ENCODE data around the gene SMIM24. TPM values are rescaled to one million over a fixed set of nuclear protein-coding genes. Genes with fewer than 3 reads are reported as not detected.
A peak's percentile ranks its signal among the peaks of the same experiment; 100 is the strongest.
"Not testable (repeated sequence)": the region's sequence is repeated elsewhere in the genome, so short reads cannot be mapped to it uniquely, and the experiment has no call there.

SMIM24 gene
- total RNA-seq, 1 donor from 2014 or later, result 1.7 TPM

- Histone ChIP-seq H3K79me2 (ENCODE audit: low read depth) (peaks cover 82% of the 10 kb centered on the region), H3K4me2 (no peak overlapping the region), H3K9ac (no peak overlapping the region), H3K4me3 (no peak overlapping the region), H3F3A (ENCODE audit: low read depth) (peaks cover 8% of the 10 kb centered on the region), H4K20me1 (ENCODE audit: low read depth) (peaks cover 81% of the 10 kb centered on the region), H3K4me1 (peaks cover 12% of the 10 kb centered on the region), H2AFZ (replicated peaks) (no peak overlapping the region), H3K36me3 (no peaks in the 10 kb centered on the region), H3K27me3 (no peaks in the 10 kb centered on the region), H3K9me3 (ENCODE audit: low read depth) (no peaks in the 10 kb centered on the region), H3K27ac (no peak overlapping the region)
- Mint-ChIP-seq H3K9me3 (no peaks in the 10 kb centered on the region), H3K36me3 (peaks cover 10% of the 10 kb centered on the region), H3K4me1 (peaks cover 35% of the 10 kb centered on the region), H3K27me3 (ENCODE audit: insufficient read depth, low read depth) (peaks cover 8% of the 10 kb centered on the region), H3K4me3 (peak overlapping the region; percentile 19), H3K27ac (no peak overlapping the region)
- no peak for DNase-seq (ENCODE audit: low spot score)
- no peak for TF ChIP-seq EZH2 (IDR thresholded peaks at IDR 0.05)
- no peak for TF ChIP-seq CTCF (IDR thresholded peaks at IDR 0.05)
- TF ChIP-seq EZH2phosphoT487 (IDR thresholded peaks at IDR 0.05), result no peak
These were observed 29.3 kb upstream of the SMIM24 start for GRCh38 chr19:3509566-3509989.

GRCh38 chr19:3508771-3509535 is 28.6 kb upstream of the SMIM24 start:
- H3K27me3 Mint-ChIP-seq (ENCODE audit: insufficient read depth, low read depth), result peaks cover 9% of the 10 kb centered on the region
- no peak overlapping the region for H3K4me2 ChIP-seq
- H3K27ac ChIP-seq, result no peak overlapping the region
- no peaks in the 10 kb centered on the region for H3K9me3 Mint-ChIP-seq
- no peak overlapping the region for H3K27ac Mint-ChIP-seq
- H3K27me3 ChIP-seq, result no peaks in the 10 kb centered on the region
- H3K9ac ChIP-seq, result no peak overlapping the region
- DNase-seq (ENCODE audit: low spot score), result no peak
- peaks cover 10% of the 10 kb centered on the region for H3K36me3 Mint-ChIP-seq
- H3K4me1 ChIP-seq, result peaks cover 12% of the 10 kb centered on the region
- peaks cover 8% of the 10 kb centered on the region for H3F3A ChIP-seq (ENCODE audit: low read depth)
- peaks cover 35% of the 10 kb centered on the region for H3K4me1 Mint-ChIP-seq
- peaks cover 74% of the 10 kb centered on the region for H4K20me1 ChIP-seq (ENCODE audit: low read depth)
- TF ChIP-seq CTCF (IDR thresholded peaks at IDR 0.05), result no peak
- no peak for TF ChIP-seq EZH2 (IDR thresholded peaks at IDR 0.05)
- no peak for TF ChIP-seq EZH2phosphoT487 (IDR thresholded peaks at IDR 0.05)
- H3K9me3 ChIP-seq (ENCODE audit: low read depth), result no peaks in the 10 kb centered on the region
- H3K4me3 Mint-ChIP-seq, result peak overlapping the region; percentile 19
- no peak overlapping the region for H2AFZ ChIP-seq (replicated peaks)
- H3K79me2 ChIP-seq (ENCODE audit: low read depth), result peaks cover 76% of the 10 kb centered on the region
- no peak overlapping the region for H3K4me3 ChIP-seq
- H3K36me3 ChIP-seq, result no peaks in the 10 kb centered on the region

GRCh38 chr19:3508121-3508661 is 27.9 kb upstream of the SMIM24 start:
- not testable (repeated sequence) for DNase-seq (ENCODE audit: low spot score); H3K9ac ChIP-seq; H3K36me3 ChIP-seq; H3K9me3 ChIP-seq (ENCODE audit: low read depth); H3K36me3 Mint-ChIP-seq; H2AFZ ChIP-seq (replicated peaks); H3K27ac Mint-ChIP-seq; H3F3A ChIP-seq (ENCODE audit: low read depth); H3K27me3 Mint-ChIP-seq (ENCODE audit: insufficient read depth, low read depth); H3K27ac ChIP-seq; H3K9me3 Mint-ChIP-seq; H3K27me3 ChIP-seq
- Histone ChIP-seq H3K4me1 (peaks cover 12% of the 10 kb centered on the region), H4K20me1 (ENCODE audit: low read depth) (peaks cover 67% of the 10 kb centered on the region), H3K79me2 (ENCODE audit: low read depth) (peaks cover 68% of the 10 kb centered on the region), H3K4me2 (peak overlapping the region; percentile 96), H3K4me3 (peak overlapping the region; percentile 99)
- H3K4me1 Mint-ChIP-seq, result peaks cover 32% of the 10 kb centered on the region
- H3K4me3 Mint-ChIP-seq, result peak overlapping the region; percentile 95

All from neural progenitor cell (in vitro differentiated cells).